Measurements from ENCODE around the gene CHTOP.
A peak's percentile ranks its signal among the peaks of the same experiment; 100 is the strongest.
"Not testable (repeated sequence)": the region's sequence is repeated elsewhere in the genome, so short reads cannot be mapped to it uniquely, and the experiment has no call there.

CHTOP gene

DNA sequence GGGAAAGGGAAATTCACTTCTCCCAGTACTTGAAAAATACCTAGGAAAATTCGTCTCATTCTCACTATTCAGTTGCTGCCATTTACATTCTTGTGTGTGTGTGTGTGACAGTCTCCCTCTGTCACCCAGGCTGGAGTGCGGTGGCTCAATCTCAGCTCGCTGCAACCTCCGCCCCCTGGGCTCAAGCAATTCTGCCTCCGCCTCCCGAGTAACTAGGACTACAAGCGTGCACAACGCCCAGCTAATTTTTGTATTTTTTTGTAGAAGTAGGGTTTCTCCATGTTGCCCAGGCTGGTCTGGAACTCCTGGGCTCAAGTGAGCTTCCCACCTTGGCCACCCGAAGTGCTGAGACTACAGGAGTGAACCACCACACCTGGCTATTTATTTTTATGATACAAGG lies 25.8 kb downstream of the CHTOP start:
- DNase-seq (ENCODE audit: low spot score), result no peak

DNA sequence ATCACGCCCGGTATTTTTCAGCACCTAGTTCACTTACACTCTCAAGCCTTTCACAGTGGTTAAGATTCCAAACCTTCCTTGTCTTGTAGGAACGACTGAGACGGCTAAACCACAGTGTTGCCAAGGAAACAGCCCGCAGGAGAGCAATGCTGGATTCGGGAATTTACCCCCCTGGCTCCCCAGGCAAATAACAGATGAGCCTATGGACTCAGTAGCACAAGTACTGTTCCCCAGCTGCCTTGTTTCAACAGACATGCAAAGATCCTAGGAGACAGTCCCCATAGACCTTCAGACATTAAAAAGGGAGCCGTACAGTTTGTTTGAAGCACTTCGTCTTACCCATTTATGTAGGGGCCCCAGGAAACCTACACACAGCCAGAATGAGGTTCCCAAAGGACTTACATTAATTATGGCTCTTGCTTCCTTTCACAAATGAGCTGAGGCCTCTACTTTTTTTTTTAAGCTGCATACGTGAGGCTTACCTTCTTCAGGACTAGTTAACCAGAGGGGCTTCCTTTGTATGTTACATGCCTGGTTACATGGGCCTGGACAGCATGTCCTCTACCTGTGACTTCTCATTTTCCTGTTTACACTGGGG lies 27.3 kb downstream of the CHTOP start:
- DNase-seq (ENCODE audit: low spot score), result no peak

DNA sequence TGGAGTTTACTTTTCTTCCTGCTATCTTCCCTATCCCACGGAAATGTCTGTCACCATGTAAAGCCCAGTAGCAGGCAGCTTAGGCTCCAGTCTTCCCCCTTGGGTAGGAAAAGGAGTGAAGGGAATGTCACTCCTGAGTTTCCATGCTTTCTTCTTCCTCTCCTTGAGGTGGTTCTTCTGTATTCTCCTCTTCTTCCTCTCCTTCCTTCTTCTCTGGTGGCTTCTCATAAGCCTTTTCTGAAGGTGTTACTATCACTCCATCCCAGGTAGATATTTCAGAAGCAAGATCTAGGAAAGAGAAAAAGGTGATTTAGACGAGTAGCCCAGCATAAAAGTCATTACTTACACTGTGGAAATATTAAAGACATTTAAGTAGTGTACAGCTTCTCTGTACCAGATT lies 28.4 kb downstream of the CHTOP start:
- no peak for DNase-seq (ENCODE audit: low spot score)

DNA sequence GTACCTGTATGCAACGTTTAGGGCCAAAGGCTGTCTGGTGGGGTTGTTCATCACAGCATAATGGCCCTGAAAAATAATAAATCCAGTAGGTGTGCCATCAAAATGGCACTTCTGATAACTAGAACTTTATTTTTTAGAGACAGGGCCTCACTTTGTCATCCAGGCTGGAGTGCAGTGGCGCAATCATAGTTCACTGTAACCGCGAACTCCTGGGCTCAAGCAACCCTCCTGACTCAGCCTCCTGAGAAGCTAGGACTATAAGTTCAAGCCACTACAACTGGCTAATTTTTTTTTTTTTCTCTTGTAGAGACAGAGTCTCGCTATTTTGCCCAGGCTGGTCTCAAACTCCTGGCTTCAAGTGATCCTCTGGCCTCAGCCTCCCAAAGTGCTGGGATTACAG lies 29.3 kb downstream of the CHTOP start:
- DNase-seq (ENCODE audit: low spot score), result no peak

DNA sequence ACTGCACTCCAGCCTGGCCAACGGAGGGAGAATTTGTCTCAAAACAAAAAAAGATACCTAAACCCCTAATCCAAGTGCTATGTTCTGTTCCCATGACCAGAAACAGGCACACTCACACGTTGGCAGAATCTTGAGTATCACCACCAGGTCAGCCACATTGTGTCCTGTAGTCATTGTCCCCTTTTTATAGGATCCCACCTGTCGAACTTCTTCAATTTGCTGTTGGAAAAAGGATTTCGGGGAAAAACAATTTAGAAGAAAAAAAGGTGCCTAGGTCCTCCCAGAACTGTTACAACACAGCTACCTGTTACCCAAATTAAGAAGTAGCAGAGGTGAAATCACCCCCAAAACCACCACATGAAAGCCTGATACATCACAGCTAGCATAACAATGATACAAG lies 33.6 kb downstream of the CHTOP start:
- DNase-seq (ENCODE audit: low spot score), result no peak

DNA sequence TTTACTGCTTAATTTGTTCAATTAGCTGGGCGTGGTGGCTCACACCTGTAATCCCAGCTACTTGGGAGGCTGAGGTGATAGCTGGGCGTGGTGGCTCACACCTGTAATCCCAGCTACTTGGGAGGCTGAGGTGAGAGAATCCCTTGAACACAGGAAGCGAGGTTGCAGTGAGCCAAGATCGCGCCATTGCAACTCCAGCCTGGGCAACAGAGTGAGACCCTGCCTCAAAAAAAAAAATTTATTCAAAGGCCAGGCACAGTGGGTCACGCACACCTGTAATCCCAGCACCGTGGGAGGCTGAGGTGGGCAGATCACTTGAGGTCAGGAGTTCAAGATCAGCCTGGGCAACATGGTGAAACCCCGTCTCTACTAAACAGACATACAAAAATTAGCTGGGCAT lies 34.8 kb downstream of the CHTOP start:
- DNase-seq (ENCODE audit: low spot score), result not testable (repeated sequence)

DNA sequence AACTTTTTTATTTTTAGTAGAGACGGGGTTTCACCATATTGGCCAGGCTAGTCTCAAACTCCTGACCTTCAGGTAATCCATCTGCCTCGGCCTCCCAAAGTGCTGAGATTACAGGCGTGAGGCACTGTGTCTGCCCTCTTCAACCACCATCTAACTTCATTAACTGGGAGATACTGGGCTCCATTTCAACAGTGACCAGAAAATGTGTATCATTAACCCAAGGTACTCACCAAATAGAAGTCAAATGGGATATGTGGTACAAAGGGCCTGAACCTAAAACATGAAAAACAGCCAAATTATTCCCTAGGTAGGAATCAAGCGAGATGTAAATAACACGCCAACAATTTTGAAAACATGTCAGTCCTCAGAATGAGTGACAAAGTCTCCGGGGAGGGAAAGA lies 35.7 kb downstream of the CHTOP start:
- no peak for DNase-seq (ENCODE audit: low spot score)

DNA sequence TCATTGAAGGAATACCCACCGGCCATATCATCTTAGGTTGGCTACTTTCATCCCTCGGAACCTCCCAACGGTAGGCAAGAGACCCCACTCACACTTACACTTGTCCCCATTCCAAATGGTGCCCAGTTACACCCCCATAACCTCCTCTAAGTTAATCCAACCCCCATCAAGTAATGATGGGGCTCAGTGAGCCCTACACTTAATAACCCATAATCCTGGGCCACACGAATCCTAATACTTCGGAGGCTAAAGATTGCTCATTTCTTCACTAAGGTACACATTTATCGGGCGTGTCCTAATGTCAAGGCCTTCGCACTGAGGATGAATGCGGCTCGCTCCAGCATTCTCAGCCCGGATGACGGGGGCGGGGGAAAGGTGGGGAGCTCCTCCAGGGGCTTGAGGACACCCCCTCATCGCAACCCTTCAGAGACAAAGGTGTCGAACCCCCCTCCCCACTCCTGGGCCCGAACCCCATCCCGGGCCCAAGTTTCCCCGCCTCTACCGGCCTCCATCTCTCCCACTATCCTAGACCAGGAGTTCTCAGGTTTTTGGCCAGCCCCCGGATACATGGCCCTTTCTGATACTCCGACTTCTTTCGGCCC lies 36.5 kb downstream of the CHTOP start:
- no peak for DNase-seq (ENCODE audit: low spot score)

DNA sequence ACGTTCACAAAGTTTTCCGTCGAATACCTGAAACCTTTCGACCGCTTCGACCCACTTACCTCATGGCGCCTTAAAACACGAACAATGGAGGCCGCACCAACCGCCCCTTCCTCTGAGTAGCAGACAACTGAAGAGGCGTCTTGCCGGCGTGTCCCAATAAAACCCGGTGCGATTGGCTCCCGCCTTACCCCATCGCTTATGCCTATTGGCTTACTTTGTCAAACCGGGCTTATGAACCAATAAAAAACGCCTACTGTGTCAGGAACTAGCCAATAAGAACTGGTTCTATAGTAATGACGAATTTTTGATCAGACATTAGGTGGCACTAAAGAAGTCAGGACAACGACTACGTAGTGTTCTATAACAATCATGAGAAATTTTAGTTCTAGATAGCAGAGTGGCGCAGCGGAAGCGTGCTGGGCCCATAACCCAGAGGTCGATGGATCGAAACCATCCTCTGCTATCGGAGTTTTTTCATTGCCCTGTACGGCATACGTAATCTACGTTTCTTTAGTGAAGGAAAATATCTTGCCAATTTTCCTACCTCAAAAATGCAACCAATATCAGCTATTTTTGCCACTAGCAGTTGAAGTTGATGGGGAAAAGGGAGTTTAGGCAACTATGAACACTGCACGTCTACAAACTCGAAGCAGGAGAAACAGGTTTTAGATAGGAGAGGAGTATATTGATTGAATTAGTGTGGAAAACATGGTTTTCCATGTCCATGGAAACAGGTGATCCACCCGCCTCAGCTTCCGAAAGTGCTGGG lies 37.2 kb downstream of the CHTOP start, which contains the start of gene ILF2:
Gene ILF2, minus strand, starts transcription at position 135 of the 769 bp plus-strand sequence. Its CDS starts 71 bp downstream, at position 64.
- DNase-seq (ENCODE audit: low spot score), result peak; percentile 99

DNA sequence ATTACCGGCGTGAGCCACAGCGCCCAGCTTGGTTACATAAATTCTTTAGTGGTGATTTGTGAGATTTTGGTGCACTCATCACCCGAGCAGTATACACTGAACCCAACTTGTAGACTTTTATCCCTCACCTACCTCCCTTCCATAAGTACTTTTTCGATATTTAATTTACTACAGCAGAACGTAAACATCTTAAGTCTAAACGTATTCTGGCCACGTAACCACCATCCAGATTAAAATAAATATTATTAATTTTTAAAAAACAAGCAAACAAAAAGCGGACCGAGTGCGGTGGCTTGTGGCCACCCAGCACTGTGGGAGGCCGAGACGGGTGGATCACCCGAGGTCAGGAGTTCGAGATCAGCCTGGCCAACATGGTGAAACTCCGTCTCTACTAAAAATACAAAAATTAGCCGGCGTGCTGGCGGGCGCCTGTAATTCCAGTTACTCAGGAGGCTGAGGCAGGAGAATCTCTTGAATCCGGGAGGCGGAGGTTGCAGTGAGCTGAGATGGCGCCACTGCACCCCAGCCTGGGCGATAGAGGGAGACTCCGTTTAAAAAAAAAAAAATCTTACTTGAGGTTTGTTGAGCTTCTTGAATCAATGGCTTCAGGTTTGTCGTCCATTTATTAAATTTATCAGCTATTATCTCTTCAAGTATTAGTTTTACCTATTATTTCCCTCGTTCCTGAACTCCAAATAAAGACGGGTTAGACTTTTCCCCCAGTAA lies 37.9 kb downstream of the CHTOP start:
- not testable (repeated sequence) for DNase-seq (ENCODE audit: low spot score)

DNA sequence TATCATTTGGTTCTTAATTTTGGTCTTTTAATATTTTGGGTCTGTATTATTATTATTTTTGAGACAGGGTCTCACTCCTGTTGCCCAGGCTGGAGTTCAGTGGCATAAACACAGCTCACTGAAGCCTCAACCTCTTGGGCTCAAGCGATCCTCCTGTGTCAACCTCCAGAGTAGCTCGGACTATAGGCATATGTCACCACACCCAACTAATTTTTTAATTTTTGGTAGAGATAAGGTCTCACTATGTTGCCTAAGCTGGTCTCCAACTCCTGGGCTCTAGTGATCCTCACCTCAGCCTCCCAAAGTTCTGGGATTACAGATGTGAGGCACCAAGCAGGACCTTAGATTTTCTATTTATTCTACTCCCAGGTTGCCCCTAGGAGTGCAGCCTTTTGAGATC lies 39.6 kb downstream of the CHTOP start:
- no peak for DNase-seq (ENCODE audit: low spot score)

DNA sequence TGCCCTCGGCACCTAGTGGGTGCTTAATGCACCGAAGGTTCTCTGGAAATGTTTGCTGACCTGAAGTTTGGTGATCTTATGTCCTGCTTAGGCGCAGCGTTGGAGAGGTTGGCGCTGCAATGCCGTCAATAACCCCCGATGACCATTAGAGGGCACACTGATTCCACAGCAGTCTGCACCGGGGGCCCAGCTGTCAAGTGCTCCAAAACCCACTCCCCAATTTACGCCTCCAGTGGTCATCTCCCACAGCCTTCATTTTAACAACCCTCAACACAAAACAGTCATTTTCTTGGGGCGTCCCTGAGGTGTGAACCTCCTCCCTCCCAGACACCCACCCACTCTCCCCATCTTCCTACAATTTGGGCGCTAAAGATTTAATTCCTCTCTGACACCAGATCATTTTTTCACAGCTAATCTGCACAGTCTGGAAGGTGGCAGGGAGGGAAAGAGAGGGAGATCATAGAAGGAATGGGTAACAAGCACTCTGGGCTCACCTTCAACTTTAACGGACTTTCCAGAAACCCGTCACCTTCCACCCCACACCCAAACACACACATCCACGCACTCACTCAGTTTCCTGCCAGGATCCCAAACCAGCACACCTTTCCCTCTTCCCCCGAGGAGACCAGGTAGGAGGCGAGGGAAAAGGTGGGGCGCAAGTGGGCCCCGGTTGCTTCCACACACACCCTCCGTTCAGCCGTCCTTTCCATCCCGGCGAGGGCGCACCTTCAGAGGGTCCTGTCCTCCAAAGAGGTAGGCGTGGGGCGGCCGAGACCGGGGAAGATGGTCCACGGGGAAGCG lies 44.1 kb downstream of the CHTOP start:
- peak; percentile 72 for DNase-seq (ENCODE audit: low spot score)

DNA sequence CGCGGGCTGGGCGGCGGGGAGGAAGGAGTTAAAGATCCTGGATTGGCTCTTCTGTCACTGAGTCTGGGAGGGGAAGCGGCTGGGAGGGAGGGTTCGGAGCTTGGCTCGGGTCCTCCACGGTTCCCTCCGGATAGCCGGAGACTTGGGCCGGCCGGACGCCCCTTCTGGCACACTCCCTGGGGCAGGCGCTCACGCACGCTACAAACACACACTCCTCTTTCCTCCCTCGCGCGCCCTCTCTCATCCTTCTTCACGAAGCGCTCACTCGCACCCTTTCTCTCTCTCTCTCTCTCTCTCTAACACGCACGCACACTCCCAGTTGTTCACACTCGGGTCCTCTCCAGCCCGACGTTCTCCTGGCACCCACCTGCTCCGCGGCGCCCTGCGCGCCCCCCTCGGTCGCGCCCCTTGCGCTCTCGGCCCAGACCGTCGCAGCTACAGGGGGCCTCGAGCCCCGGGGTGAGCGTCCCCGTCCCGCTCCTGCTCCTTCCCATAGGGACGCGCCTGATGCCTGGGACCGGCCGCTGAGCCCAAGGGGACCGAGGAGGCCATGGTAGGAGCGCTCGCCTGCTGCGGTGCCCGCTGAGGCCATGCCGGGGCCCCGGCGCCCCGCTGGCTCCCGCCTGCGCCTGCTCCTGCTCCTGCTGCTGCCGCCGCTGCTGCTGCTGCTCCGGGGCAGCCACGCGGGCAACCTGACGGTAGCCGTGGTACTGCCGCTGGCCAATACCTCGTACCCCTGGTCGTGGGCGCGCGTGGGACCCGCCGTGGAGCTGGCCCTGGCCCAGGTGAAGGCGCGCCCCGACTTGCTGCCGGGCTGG lies 44.9 kb downstream of the CHTOP start, which contains the start of gene NPR1:
Gene NPR1, plus strand, starts transcription at position 170 of the 818 bp plus-strand sequence. Its CDS starts 421 bp downstream, at position 591.
- peak; percentile 61 for DNase-seq (ENCODE audit: low spot score)

DNA sequence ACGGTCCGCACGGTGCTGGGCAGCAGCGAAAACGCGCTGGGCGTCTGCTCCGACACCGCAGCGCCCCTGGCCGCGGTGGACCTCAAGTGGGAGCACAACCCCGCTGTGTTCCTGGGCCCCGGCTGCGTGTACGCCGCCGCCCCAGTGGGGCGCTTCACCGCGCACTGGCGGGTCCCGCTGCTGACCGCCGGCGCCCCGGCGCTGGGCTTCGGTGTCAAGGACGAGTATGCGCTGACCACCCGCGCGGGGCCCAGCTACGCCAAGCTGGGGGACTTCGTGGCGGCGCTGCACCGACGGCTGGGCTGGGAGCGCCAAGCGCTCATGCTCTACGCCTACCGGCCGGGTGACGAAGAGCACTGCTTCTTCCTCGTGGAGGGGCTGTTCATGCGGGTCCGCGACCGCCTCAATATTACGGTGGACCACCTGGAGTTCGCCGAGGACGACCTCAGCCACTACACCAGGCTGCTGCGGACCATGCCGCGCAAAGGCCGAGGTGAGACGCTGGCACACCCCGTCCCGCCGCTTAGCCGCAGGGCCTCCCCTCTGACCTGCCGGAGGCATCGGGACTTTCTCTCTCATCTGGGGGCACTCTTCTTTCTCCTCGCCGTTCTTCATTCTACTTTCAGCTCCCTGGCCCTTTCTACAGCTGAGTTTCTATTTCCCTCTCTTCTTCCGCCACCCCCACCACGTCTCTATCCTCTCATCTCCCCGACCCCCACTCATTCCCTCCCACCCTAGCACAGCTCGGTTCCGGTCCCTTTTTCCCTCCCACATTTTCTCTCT lies 45.7 kb downstream of the CHTOP start:
- DNase-seq (ENCODE audit: low spot score), result no peak

DNA sequence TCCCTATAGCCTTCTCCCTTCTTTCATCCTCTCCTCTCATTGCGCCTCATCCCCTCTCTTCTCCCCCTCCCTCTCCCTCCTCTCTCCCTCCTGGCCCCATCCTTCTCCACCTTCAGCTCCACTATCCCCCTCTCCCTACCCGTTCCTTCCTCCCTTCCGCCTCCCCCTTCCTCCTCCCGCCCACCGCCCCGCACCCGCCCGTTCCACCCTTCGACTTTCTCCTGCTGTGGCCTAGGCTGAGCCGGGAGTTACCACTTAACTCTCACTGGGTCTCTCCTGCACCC lies 46.2 kb downstream of the CHTOP start:
- no peak for DNase-seq (ENCODE audit: low spot score)

DNA sequence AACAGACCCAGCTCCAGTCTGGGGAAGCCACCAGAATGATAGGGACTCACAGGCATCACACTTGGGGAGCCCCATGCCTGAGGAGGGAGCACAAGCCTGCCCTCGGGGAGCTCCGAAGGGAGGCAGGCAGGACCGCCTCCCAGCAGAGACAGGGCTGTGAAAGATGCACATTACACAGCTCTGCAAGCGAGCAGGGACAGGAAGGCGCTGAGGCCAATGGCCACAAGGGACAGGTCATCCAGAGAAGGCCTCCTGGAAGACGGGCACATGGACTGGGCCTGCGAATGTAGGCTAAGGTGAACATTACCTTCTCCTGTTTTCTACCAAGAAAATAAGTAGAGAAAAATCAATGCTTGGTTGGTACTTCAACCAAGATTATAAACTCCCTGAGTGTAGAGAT lies 48.9 kb downstream of the CHTOP start:
- no peak for DNase-seq (ENCODE audit: low spot score)

DNA sequence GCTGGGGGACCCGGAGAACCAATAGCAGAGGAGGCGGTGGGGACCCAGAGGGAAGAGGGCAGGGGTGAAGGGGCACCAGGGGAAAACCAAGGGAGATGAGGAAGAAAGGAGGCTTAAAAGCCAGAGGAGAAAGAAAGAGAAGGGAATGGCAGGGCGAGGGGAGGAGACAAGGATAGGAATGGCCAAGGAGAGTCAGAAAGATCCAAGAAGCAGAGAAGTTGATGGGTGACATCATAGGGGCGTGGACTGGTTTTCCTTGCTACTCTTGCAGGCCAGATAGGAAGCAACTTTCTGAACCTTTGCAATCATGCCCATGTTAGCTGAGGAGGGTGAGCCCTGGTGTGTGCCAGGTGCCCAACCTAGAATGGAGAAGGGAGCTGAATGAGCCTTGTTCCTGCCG lies 50.0 kb downstream of the CHTOP start:
- peak; percentile 53 for DNase-seq (ENCODE audit: low spot score)

DNA sequence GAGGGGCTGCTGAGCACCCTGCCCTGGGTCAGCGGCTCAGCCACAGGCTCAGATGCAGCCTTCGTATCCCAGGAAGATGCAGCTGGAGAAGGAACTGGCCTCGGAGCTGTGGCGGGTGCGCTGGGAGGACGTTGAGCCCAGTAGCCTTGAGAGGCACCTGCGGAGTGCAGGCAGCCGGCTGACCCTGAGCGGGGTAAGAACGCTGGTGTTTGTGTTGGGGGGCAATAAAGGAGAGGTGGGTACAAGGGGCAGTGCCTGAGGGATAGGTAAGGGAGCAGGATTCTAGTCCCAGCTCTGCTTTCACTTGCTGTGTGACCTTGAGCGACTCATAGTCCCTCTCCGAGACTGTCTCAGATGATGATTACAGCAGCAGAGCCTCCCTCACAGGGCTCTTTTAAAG lies 51.0 kb downstream of the CHTOP start:
- DNase-seq (ENCODE audit: low spot score), result no peak

DNA sequence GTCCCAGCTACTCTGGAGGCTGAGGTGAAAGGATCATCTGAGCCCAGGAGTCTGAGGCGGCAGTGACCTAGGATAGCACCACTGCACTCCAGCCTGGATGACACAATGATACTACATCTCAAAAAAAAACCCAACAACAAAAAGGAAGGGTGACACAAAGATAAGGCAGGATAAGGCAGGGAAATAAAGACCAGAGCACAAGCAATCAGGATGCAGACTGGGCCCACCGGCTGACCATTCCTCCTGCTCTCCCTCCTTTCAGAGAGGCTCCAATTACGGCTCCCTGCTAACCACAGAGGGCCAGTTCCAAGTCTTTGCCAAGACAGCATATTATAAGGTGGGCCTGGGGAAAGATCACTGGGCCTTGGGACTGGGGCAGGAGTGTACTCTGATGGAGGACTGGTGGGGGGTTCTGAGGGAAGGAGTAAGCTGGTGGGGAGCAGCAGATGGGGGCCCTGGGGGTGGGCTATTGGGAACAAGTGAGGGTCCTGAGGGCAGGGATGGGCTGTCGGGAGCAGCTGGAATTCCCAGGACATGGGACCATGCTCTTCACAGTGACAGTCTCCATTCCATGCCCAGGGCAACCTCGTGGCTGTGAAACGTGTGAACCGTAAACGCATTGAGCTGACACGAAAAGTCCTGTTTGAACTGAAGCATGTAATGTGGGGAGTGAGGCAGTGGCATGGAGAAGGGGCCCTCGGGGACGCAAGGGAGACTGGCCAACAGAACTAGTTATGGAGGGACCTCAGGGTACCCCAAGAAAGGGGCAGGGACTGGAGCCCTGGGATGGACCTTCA lies 51.9 kb downstream of the CHTOP start:
- DNase-seq (ENCODE audit: low spot score), result no peak

Data from hepatic stellate cell (primary cell).